Measurements from ENCODE around the gene PIGR. TPM values are rescaled to one million over a fixed set of nuclear protein-coding genes. Genes with fewer than 3 reads are reported as not detected.
A peak's percentile ranks its signal among the peaks of the same experiment; 100 is the strongest.

The PIGR gene
- total and polyA plus RNA-seq, 2 of the 4 experiments (the other 2 are of a cell fraction), result not detected

- H3K56ac ChIP-seq (ENCODE audit: extremely low read depth, insufficient read depth, low read length), result peak overlapping the region; percentile 82
- H3K79me1 ChIP-seq (ENCODE audit: low read depth in 1 of 2, low read length in 2 of 2), result peaks cover 0 to 11% of the 10 kb centered on the region in 2 experiments; a peak in 2 of 4 replicates
- WGBS, 2 experiments (ENCODE audit: extremely low coverage in 2 of 2, insufficient read length in 1 of 2), result no CpG with 5 or more reads among the region's 4 CpGs
- peak overlapping the region; percentile 100 for H2BK20ac ChIP-seq (ENCODE audit: low read depth, low read length)
- H4K20me1 ChIP-seq (ENCODE audit: insufficient read depth, low read length), result no peaks in the 10 kb centered on the region
- peak overlapping the region; percentile 97 for H3K18ac ChIP-seq (ENCODE audit: low read depth, low read length)
- no peaks in the 10 kb centered on the region for H3K9me3 ChIP-seq (ENCODE audit: control insufficient read depth, insufficient read depth, low read length)
- peak overlapping the region; percentile 99 for H3K4ac ChIP-seq (ENCODE audit: low read depth, low read length)
- DNase-seq (peak; percentile 94), ATAC-seq (ENCODE audit: low read depth) (peak; percentile 83)
- no peak overlapping the region for H3K4me3 ChIP-seq (ENCODE audit: insufficient read depth, low read depth, low read length)
- dilution Hi-C loops (cut with HindIII; ENCODE audit: low sequenced_read_pairs, unreplicated experiment) (no loop called here), intact Hi-C loops (cut with micrococcal nuclease) (no loop called here), in situ Hi-C loops (cut with MboI; ENCODE audit: low sequenced_read_pairs) (no loop called here)
- peaks cover 9% of the 10 kb centered on the region for H3K4me1 ChIP-seq (ENCODE audit: control insufficient read depth, insufficient read depth, low read length)
- H3K14ac ChIP-seq (replicated peaks; ENCODE audit: low read depth, low read length), result peak overlapping the region; percentile 99
- peaks cover 7% of the 10 kb centered on the region; the same call in 1 of the 2 replicates for H3K27me3 ChIP-seq (ENCODE audit: control insufficient read depth, insufficient read depth, low read length)
- peak overlapping the region; percentile 99 for H4K91ac ChIP-seq (ENCODE audit: insufficient read depth, low read depth, low read length)
- peak overlapping the region; percentile 98 for H2AK5ac ChIP-seq (ENCODE audit: low read depth, low read length)
- peaks cover 18% of the 10 kb centered on the region for H3K9me1 ChIP-seq (ENCODE audit: insufficient read depth, low read length)
- peak overlapping the region; percentile 100 for H2BK120ac ChIP-seq (ENCODE audit: low read depth, low read length)
- H4K5ac ChIP-seq (ENCODE audit: low read depth, low read length), result peak overlapping the region; percentile 97
- peak overlapping the region; percentile 93 for H2AK9ac ChIP-seq (replicated peaks; ENCODE audit: low read depth, low read length, poor library complexity)
- peak overlapping the region; percentile 76 for H3K27ac ChIP-seq (ENCODE audit: insufficient read depth, low read length)
- H3K9ac ChIP-seq (ENCODE audit: low read depth, low read length), result no peak overlapping the region
- ChIA-PET CTCF (interaction anchor here (0.8 to 1.0 kb wide), 2 partner anchors 22 to 40 kb away, joined by 3 to 4 read pairs; partner anchors contain the start of gene IL20), POLR2A (ENCODE audit: unreplicated experiment) (interaction anchor here (0.6 kb wide), 1 partner anchor 71 kb away, joined by 3 read pairs; no protein-coding TSS in a partner anchor)
- peak overlapping the region; percentile 62 to 94 for H4K8ac ChIP-seq (ENCODE audit: low read depth in 2 of 2, low read length in 2 of 2)
- BruUV-seq (replicated peaks), result no TSS peak
- peak overlapping the region; percentile 95 for H2BK5ac ChIP-seq (ENCODE audit: low read depth, low read length, poor library complexity, severe bottlenecking)
- H3K23ac ChIP-seq (ENCODE audit: low read depth, low read length), result peak overlapping the region; percentile 99
- H3K4me2 ChIP-seq (ENCODE audit: low read depth, low read length), result 0 out of 2 replicates have a peak overlapping the region, but pooled peaks have one; percentile 27
- H2AFZ ChIP-seq (replicated peaks; ENCODE audit: low read length, poor library complexity), result peak overlapping the region; percentile 90
- H2BK15ac ChIP-seq (ENCODE audit: low read depth, low read length), result peak overlapping the region; percentile 98
- no peaks in the 10 kb centered on the region for H3K36me3 ChIP-seq (ENCODE audit: control insufficient read depth, insufficient read depth, low read length)
- TF ChIP-seq, protein P1, sequence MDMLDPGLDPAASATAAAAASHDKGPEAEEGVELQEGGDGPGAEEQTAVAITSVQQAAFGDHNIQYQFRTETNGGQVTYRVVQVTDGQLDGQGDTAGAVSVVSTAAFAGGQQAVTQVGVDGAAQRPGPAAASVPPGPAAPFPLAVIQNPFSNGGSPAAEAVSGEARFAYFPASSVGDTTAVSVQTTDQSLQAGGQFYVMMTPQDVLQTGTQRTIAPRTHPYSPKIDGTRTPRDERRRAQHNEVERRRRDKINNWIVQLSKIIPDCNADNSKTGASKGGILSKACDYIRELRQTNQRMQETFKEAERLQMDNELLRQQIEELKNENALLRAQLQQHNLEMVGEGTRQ (IDR thresholded peaks at IDR 0.05; ENCODE audit: low read depth, low read length), result no peak
- TF ChIP-seq SMC3 (IDR thresholded peaks at IDR 0.05; ENCODE audit: low read depth, low read length) (no peak), RAD21 (IDR thresholded peaks at IDR 0.05; ENCODE audit: low read length) (no peak), RFX5 (IDR thresholded peaks at IDR 0.05; ENCODE audit: low read depth, low read length) (no peak), FOS (IDR thresholded peaks at IDR 0.05; ENCODE audit: low read depth, low read length) (peak; percentile 79), ELK1 (IDR thresholded peaks at IDR 0.05; ENCODE audit: borderline replicate concordance, low read depth, low read length) (no peak), MAZ (IDR thresholded peaks at IDR 0.05; ENCODE audit: borderline replicate concordance, low read depth, low read length) (no peak), CHD1 (IDR thresholded peaks at IDR 0.05; ENCODE audit: low read depth, low read length) (no peak), CEBPB (IDR thresholded peaks at IDR 0.05; ENCODE audit: low read depth, low read length) (no peak), NFE2L2 (IDR thresholded peaks at IDR 0.05; ENCODE audit: low read depth, low read length) (peak; percentile 82), RCOR1 (IDR thresholded peaks at IDR 0.05; ENCODE audit: insufficient replicate concordance, low read length) (peak; percentile 85), BHLHE40 (IDR thresholded peaks at IDR 0.05; ENCODE audit: low read depth, low read length) (peak; percentile 62)
- TF ChIP-seq, protein P2, sequence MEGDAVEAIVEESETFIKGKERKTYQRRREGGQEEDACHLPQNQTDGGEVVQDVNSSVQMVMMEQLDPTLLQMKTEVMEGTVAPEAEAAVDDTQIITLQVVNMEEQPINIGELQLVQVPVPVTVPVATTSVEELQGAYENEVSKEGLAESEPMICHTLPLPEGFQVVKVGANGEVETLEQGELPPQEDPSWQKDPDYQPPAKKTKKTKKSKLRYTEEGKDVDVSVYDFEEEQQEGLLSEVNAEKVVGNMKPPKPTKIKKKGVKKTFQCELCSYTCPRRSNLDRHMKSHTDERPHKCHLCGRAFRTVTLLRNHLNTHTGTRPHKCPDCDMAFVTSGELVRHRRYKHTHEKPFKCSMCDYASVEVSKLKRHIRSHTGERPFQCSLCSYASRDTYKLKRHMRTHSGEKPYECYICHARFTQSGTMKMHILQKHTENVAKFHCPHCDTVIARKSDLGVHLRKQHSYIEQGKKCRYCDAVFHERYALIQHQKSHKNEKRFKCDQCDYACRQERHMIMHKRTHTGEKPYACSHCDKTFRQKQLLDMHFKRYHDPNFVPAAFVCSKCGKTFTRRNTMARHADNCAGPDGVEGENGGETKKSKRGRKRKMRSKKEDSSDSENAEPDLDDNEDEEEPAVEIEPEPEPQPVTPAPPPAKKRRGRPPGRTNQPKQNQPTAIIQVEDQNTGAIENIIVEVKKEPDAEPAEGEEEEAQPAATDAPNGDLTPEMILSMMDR (conservative IDR thresholded peaks at IDR 0.05; ENCODE audit: low read depth, low read length), result no peak
These were observed 40.7 kb downstream of the PIGR start for GRCh38 chr1:206905295-206906164.

Data from IMR-90 (cell line).